Measurements from ENCODE around the gene HSPB7. TPM values are rescaled to one million over a fixed set of nuclear protein-coding genes. Genes with fewer than 3 reads are reported as not detected.

Gene HSPB7
- total and polyA plus RNA-seq, 2 of the 8 experiments (the other 6 are each of a cell fraction or from before 2014, with no cell fraction given), result not detected

- TF ChIP-seq POLR2A (IDR thresholded peaks at IDR 0.05; ENCODE audit: control extremely low read depth in 1 of 2, low read depth in 2 of 2, low read length in 2 of 2) (no peak), TEAD4 (IDR thresholded peaks at IDR 0.05; ENCODE audit: low read depth, low read length) (no peak), FOSL1 (IDR thresholded peaks at IDR 0.05; ENCODE audit: insufficient read depth, low read depth, low read length) (no peak), SIRT6 (IDR thresholded peaks at IDR 0.05; ENCODE audit: low read length) (no peak), RBBP5 (IDR thresholded peaks at IDR 0.05; ENCODE audit: borderline replicate concordance, low read depth, low read length) (no peak), TAF7 (optimal IDR thresholded peaks at IDR 0.05; ENCODE audit: borderline replicate concordance, low read depth, low read length) (no peak), CTBP2 (IDR thresholded peaks at IDR 0.05; ENCODE audit: borderline replicate concordance, insufficient read depth, insufficient read length, low read length) (no peak), SP1 (IDR thresholded peaks at IDR 0.05; ENCODE audit: low read depth, low read length) (no peak)
These were observed 45.4 kb downstream of the HSPB7 start (continued) for GRCh38 chr1:15972409-15972808.
